Neural progenitor cell (in vitro differentiated cells): Measurements from ENCODE around the gene ENO1. TPM values are rescaled to one million over a fixed set of nuclear protein-coding genes. Genes with fewer than 3 reads are reported as not detected.

Experiments used
- DNase-seq: peaks from one replicate; pipeline ENCODE4 v3.0.0-alpha.2; 2016; ENCODE audit warnings: low spot score
- H2AFZ ChIP-seq: fragments of 200-600 bp; sonication (generic); replicated peaks from 2 replicates; pipeline ENCODE4 v1.6.1; 2016; ENCODE audit warnings: antibody characterized with exemption
- H3F3A ChIP-seq: fragments of 200-600 bp; sonication (generic); 2 replicates; pipeline ENCODE4 v1.6.1; 2016; ENCODE audit warnings: antibody characterized with exemption, low read depth
- H3K27ac ChIP-seq: fragments of 200-600 bp; sonication (generic); 2 replicates; pipeline ENCODE4 v1.5.1; 2016; ENCODE audit warnings: mild to moderate bottlenecking
- H3K27me3 ChIP-seq: fragments of 200-600 bp; sonication (generic); 2 replicates; pipeline ENCODE4 v1.6.1; 2016; ENCODE audit warnings: mild to moderate bottlenecking, moderate library complexity
- H3K36me3 ChIP-seq: fragments of 200-600 bp; sonication (generic); 2 replicates; pipeline ENCODE4 v1.5.1; 2016
- H3K4me1 ChIP-seq: fragments of 200-600 bp; sonication (generic); 2 replicates; pipeline ENCODE4 v1.6.1; 2016; ENCODE audit warnings: mixed run types
- H3K4me2 ChIP-seq: fragments of 200-600 bp; sonication (generic); 2 replicates; pipeline ENCODE4 v1.6.1; 2016
- H3K4me3 ChIP-seq: fragments of 200-600 bp; sonication (generic); 2 replicates; pipeline ENCODE4 v1.5.1; 2016
- H3K79me2 ChIP-seq: fragments of 200-600 bp; sonication (generic); 2 replicates; pipeline ENCODE4 v1.6.1; 2016; ENCODE audit warnings: low read depth
- H3K9ac ChIP-seq: fragments of 200-600 bp; sonication (generic); 2 replicates; pipeline ENCODE4 v1.6.1; 2016
- H3K9me3 ChIP-seq: fragments of 200-600 bp; sonication (generic); 2 replicates; pipeline ENCODE4 v1.5.1; 2016; ENCODE audit warnings: low read depth
- H4K20me1 ChIP-seq: fragments of 200-600 bp; sonication (generic); 2 replicates; pipeline ENCODE4 v1.6.1; 2016; ENCODE audit warnings: low read depth
- H3K27ac Mint-ChIP-seq: 3 replicates; pipeline ENCODE4 v1.8.0; 2021; ENCODE audit warnings: mixed read lengths
- H3K27me3 Mint-ChIP-seq: 2 replicates; pipeline ENCODE4 v1.8.0; 2022; ENCODE audit warnings: low read depth, mild to moderate bottlenecking, inconsistent platforms, moderate library complexity, mixed read lengths; ENCODE audit not compliant: insufficient read depth
- H3K36me3 Mint-ChIP-seq: 3 replicates; pipeline ENCODE4 v1.8.0; 2021; ENCODE audit warnings: mixed read lengths
- H3K4me1 Mint-ChIP-seq: 3 replicates; pipeline ENCODE4 v1.8.0; 2021; ENCODE audit warnings: mixed read lengths
- H3K4me3 Mint-ChIP-seq: 3 replicates; pipeline ENCODE4 v1.8.0; 2021; ENCODE audit warnings: mild to moderate bottlenecking, moderate library complexity, mixed read lengths
- H3K9me3 Mint-ChIP-seq: 3 replicates; pipeline ENCODE4 v1.8.0; 2020; ENCODE audit warnings: mixed read lengths
- CTCF ChIP-seq: fragments of 200-600 bp; sonication (generic); IDR thresholded peaks from 2 replicates; pipeline ENCODE4 v1.5.1; 2017; ENCODE audit warnings: antibody characterized with exemption, mild to moderate bottlenecking
- EZH2 ChIP-seq: fragments of 200-600 bp; sonication (generic); IDR thresholded peaks from 2 replicates; pipeline ENCODE4 v1.6.1; 2017; ENCODE audit warnings: antibody characterized with exemption, mild to moderate bottlenecking, moderate library complexity
- EZH2phosphoT487 ChIP-seq: fragments of 200-600 bp; sonication (generic); IDR thresholded peaks from 2 replicates; pipeline ENCODE4 v1.6.1; 2017; ENCODE audit warnings: antibody characterized with exemption
- total RNA-seq: library from RNA; depleted of rRNA; stranded (reverse); fragments of >200 nt; gene quantifications from 2 replicates; pipeline ENCODE4 v1.2.3, GENCODE V29; 2015; ENCODE audit warnings: low replicate concordance

Gene ENO1
- total RNA-seq, 1 donor from 2014 or later: 1,414 TPM

- peaks cover 7% of the 10 kb centered on the region for H3K27me3 Mint-ChIP-seq
- Histone ChIP-seq H2AFZ (no peak overlapping the region), H3K9ac (no peak overlapping the region), H3K79me2 (no peaks in the 10 kb centered on the region), H3K4me3 (no peak overlapping the region), H3K27ac (no peak overlapping the region), H3K9me3 (no peaks in the 10 kb centered on the region), H3K36me3 (no peaks in the 10 kb centered on the region), H3K27me3 (no peaks in the 10 kb centered on the region), H4K20me1 (no peaks in the 10 kb centered on the region), H3K4me2 (no peak overlapping the region), H3K4me1 (peaks cover 28% of the 10 kb centered on the region), H3F3A (peaks cover 38% of the 10 kb centered on the region)
- H3K4me3 Mint-ChIP-seq: peak overlapping the region; percentile 39
- peaks cover 19% of the 10 kb centered on the region for H3K9me3 Mint-ChIP-seq
- no peak overlapping the region for H3K27ac Mint-ChIP-seq
- TF ChIP-seq EZH2phosphoT487 (no peak), EZH2 (no peak), CTCF (no peak)
- DNase-seq: no peak
- H3K36me3 Mint-ChIP-seq: peaks cover 6% of the 10 kb centered on the region
- H3K4me1 Mint-ChIP-seq: peaks cover 47% of the 10 kb centered on the region
Measured at GRCh38 chr1:8910331-8910730, 31.8 kb upstream of the ENO1 start.

GRCh38 chr1:8908388-8909151 is 30.1 kb upstream of the ENO1 start:
- Histone ChIP-seq H2AFZ (no peak overlapping the region), H3F3A (peaks cover 20% of the 10 kb centered on the region), H3K4me2 (peak overlapping the region; percentile 14), H3K36me3 (no peaks in the 10 kb centered on the region), H3K9me3 (no peaks in the 10 kb centered on the region), H3K79me2 (no peaks in the 10 kb centered on the region), H3K9ac (no peak overlapping the region), H4K20me1 (no peaks in the 10 kb centered on the region), H3K27me3 (no peaks in the 10 kb centered on the region), H3K4me1 (peaks cover 12% of the 10 kb centered on the region), H3K4me3 (no peak overlapping the region), H3K27ac (peak overlapping the region; percentile 54)
- Mint-ChIP-seq H3K4me1 (peaks cover 40% of the 10 kb centered on the region), H3K27ac (peak overlapping the region; percentile 95), H3K27me3 (peaks cover 4% of the 10 kb centered on the region), H3K4me3 (no peak overlapping the region), H3K36me3 (peaks cover 6% of the 10 kb centered on the region), H3K9me3 (peaks cover 18% of the 10 kb centered on the region)
- peak; percentile 37 for DNase-seq
- TF ChIP-seq CTCF (no peak), EZH2 (no peak), EZH2phosphoT487 (no peak)

GRCh38 chr1:8905582-8906191 is 27.2 kb upstream of the ENO1 start:
- H3K27ac Mint-ChIP-seq: peak overlapping the region; percentile 34
- no peak overlapping the region for H2AFZ ChIP-seq
- no peak overlapping the region for H3K27ac ChIP-seq
- TF ChIP-seq CTCF (no peak), EZH2 (no peak), EZH2phosphoT487 (no peak)
- peaks cover 4% of the 10 kb centered on the region for H3K36me3 Mint-ChIP-seq
- H3K9me3 Mint-ChIP-seq: peaks cover 4% of the 10 kb centered on the region
- H3K4me1 ChIP-seq: peaks cover 11% of the 10 kb centered on the region
- H3K27me3 ChIP-seq: no peaks in the 10 kb centered on the region
- H3K4me1 Mint-ChIP-seq: peaks cover 31% of the 10 kb centered on the region
- H3K36me3 ChIP-seq: no peaks in the 10 kb centered on the region
- no peak overlapping the region for H3K4me3 Mint-ChIP-seq
- no peak overlapping the region for H3K4me2 ChIP-seq
- H3K79me2 ChIP-seq: no peaks in the 10 kb centered on the region
- H4K20me1 ChIP-seq: no peaks in the 10 kb centered on the region
- no peak overlapping the region for H3K4me3 ChIP-seq
- H3K9me3 ChIP-seq: no peaks in the 10 kb centered on the region
- no peak overlapping the region for H3K9ac ChIP-seq
- no peak for DNase-seq
- peaks cover 6% of the 10 kb centered on the region for H3K27me3 Mint-ChIP-seq
- no peaks in the 10 kb centered on the region for H3F3A ChIP-seq
